ENCODE results near the gene SLC6A13. TPM values are rescaled to one million over a fixed set of nuclear protein-coding genes. Genes with fewer than 3 reads are reported as not detected.
"Not testable (repeated sequence)": the region's sequence is repeated elsewhere in the genome, so short reads cannot be mapped to it uniquely, and the experiment has no call there.

SLC6A13 gene
- total RNA-seq, 1 donor, result not detected

DNA sequence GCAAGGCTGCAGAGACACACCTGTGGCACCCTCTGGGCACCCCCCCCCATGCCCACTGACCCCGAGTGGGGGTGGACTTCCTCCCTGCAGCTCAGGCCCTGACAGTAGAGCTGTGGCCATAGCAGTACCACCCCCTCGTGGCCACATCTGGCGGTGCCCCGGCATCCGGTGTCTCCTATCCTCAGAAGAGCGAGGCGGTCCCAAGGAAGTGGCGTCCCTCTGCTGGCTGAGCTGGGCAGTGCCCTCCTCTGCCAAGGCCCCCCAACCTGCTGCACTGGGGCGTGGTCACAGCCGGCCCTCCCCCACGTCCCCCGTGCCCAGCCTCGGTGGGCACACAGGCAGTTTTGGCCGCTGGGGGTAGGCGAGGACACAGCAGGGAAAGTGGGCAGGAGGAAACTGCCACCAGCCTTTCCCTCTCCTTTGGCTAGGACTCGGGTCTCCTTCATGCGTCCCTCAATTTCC, 42.7 kb downstream of the SLC6A13 start:
- Histone ChIP-seq H3K9me3 (ENCODE audit: low read depth, low read length) (no peaks in the 10 kb centered on the region), H3K4me3 (ENCODE audit: low read length) (no peak overlapping the region), H3K27me3 (ENCODE audit: insufficient read depth, low read length) (no peaks in the 10 kb centered on the region), H3K4me1 (ENCODE audit: insufficient read depth, low read length) (peaks cover 4% of the 10 kb centered on the region)

DNA sequence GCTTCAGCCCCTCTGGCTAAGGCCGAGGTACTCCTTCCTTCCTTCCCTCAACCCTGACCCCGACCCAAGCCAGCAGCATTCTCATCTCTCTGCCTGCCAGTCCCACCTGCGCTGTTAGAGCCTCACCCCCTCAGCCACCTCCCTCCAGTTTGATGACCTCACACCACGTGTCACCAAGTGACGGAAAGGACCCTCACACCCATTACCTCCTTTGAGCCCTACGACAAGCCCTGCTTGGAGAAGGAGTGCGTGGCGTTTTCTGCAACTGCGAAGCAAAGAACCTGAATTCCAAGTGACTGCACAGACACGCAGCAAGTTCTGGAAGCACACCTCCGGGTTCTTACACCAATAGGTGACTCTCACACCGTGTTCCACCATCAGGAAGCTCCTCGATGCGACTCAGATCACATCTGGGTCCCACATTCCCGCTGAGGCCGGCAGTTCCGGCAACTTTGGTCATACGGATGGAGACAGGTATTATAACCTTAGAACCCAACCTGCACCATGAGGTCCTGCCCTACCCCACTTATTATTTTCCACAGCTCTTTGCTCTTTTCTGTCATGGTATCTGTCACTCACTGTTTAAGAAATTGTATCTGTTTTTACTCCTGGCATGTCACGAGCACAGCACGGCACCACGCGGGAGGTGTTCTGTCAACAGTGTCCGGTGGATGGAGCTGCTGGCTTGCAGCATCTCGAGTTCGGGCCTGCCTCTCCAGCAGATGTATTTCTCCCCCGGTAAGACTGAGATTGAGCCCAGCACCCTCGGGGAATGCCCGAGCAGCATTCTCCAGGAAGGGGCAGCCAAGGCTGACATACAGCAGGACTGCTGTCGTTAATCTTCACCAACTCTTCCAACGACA, 43.7 kb downstream of the SLC6A13 start:
- H3K27me3 ChIP-seq (ENCODE audit: insufficient read depth, low read length), result no peaks in the 10 kb centered on the region
- H3K4me3 ChIP-seq (ENCODE audit: low read length), result no peak overlapping the region
- H3K4me1 ChIP-seq (ENCODE audit: insufficient read depth, low read length), result peaks cover 14% of the 10 kb centered on the region
- H3K9me3 ChIP-seq (ENCODE audit: low read depth, low read length), result no peaks in the 10 kb centered on the region

DNA sequence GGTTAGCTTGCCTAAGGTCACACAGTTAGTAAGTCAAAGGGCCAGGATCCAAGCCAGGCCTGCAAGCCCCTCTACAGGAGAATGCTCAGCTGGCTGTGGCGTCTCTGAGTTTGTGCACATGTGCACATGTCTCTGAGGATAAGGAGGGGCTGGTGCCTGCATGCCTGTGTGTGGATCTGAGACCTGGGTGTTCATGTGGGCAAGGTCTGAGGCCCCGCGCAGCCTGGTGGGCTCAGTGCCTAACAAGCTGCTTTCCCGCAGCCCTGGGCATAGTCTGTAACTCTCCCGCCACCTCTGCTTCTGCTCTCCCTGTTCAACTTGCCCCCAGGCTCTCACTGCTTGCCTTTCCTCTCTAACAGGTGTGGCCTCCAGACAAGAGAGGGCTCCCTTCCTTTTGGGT, 44.4 kb downstream of the SLC6A13 start:
- Histone ChIP-seq H3K4me1 (ENCODE audit: insufficient read depth, low read length) (peaks cover 21% of the 10 kb centered on the region), H3K27me3 (ENCODE audit: insufficient read depth, low read length) (no peaks in the 10 kb centered on the region), H3K4me3 (ENCODE audit: low read length) (no peak overlapping the region), H3K9me3 (ENCODE audit: low read depth, low read length) (no peaks in the 10 kb centered on the region)

DNA sequence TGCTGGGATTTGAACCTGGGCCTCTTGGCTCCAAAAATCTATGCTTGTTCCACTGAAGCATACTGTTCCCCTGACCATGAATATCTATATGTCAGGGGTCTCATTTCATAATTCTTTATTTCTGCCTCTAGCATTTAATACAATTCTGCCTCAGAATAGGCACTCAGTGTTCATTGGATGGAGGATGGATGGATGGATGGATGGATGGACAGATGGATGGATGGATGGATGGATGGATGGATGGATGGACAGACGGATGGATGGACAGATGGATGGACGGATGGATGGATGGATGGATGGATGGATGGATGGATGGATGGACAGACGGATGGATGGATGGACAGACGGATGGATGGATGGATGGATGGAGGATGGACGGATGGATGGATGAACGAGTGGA, 45.6 kb downstream of the SLC6A13 start:
- not testable (repeated sequence) for H3K9me3 ChIP-seq (ENCODE audit: low read depth, low read length); H3K27me3 ChIP-seq (ENCODE audit: insufficient read depth, low read length); H3K4me3 ChIP-seq (ENCODE audit: low read length)
- peaks cover 32% of the 10 kb centered on the region for H3K4me1 ChIP-seq (ENCODE audit: insufficient read depth, low read length)

DNA sequence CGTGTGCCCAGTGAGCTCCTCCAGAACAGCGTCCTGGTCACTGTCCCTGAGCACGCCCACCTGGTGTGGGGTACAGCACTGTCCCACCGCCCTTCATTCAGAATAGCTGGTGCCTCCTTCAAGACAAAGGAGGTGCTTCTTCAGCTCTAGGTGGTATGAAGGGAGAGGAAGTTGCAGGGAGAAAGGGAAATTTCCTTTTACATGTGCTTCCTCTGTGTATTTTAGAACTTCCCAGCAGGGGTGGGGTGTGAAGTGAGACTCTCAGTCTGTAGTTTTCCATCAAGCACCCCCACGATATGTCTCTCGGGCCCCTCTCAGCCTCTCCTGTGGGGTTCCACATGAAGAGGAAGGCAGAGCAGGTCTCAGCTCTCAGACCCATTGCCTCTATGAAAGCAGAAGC, 47.5 kb downstream of the SLC6A13 start:
- H3K4me1 ChIP-seq (ENCODE audit: insufficient read depth, low read length), result peaks cover 39% of the 10 kb centered on the region
- no peak overlapping the region for H3K4me3 ChIP-seq (ENCODE audit: low read length)
- no peaks in the 10 kb centered on the region for H3K9me3 ChIP-seq (ENCODE audit: low read depth, low read length)
- H3K27me3 ChIP-seq (ENCODE audit: insufficient read depth, low read length), result no peaks in the 10 kb centered on the region

DNA sequence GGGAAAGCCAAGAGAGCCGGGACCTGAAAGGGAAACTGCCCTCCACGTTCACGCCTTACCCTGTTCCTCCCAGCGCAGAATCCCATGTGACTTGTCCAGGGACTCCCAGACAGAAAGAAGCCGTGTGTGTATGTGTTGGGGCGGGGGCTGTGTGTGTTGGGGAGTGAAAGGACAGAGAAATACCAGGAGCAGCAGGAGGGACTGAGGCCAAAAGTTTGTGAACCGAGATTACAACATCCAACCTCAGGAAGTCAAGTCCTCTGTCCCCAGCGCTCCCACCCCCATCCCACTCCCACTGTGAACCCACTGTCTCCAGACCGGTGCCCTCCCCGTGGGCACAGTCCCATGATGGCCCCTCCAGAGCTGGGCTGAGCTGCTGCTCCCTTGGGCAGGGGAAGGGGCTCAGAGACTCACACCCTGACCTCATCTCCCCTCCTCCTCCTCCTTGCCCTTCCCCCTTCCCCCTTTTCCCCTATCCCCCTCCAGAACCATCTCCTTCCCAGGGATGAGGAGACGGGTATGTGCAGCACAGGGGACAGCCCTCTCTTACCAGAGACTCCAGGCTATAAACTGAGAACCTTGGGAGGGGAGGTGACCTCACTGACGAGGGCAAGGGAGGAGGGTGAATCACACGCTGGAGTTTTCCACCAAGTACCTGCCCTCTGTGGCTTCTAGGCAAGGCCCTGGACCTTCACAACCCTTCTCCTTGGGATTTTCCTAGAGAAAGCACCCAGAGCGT, 48.5 kb downstream of the SLC6A13 start, which contains the start of gene SLC6A12:
TSS of gene SLC6A12 (minus strand) at position 155 of the 739 bp plus-strand sequence. CDS start 4,171 bp downstream, outside the sequence.
- Histone ChIP-seq H3K4me1 (ENCODE audit: insufficient read depth, low read length) (peaks cover 39% of the 10 kb centered on the region), H3K4me3 (ENCODE audit: low read length) (peak within 1 kb of the TSS; percentile 30), H3K27me3 (ENCODE audit: insufficient read depth, low read length) (no peaks in the 10 kb centered on the region), H3K9me3 (ENCODE audit: low read depth, low read length) (no peaks in the 10 kb centered on the region)

DNA sequence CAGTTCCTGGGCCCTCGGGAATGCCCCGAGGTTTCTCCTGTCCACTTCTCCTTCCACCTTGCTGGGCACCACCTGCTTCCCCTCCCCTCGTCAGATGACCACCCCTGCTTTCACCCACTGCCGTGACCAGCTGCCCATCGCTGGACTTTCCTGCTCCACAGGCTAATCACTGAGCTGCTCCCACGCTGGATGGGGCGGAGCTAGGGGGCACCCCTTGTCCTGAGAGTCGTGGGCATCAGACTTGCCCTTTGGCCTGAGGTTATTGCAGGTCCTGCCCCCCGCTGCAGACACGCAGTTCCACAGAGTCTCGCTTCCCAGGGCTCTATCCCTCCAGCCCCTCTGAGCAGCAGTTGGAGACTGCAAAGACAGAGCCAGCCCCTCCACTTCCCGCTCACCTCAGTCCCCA, 49.1 kb downstream of the SLC6A13 start:
- Histone ChIP-seq H3K4me1 (ENCODE audit: insufficient read depth, low read length) (peaks cover 39% of the 10 kb centered on the region), H3K27me3 (ENCODE audit: insufficient read depth, low read length) (no peaks in the 10 kb centered on the region), H3K9me3 (ENCODE audit: low read depth, low read length) (no peaks in the 10 kb centered on the region), H3K4me3 (ENCODE audit: low read length) (peak overlapping the region; percentile 30)

DNA sequence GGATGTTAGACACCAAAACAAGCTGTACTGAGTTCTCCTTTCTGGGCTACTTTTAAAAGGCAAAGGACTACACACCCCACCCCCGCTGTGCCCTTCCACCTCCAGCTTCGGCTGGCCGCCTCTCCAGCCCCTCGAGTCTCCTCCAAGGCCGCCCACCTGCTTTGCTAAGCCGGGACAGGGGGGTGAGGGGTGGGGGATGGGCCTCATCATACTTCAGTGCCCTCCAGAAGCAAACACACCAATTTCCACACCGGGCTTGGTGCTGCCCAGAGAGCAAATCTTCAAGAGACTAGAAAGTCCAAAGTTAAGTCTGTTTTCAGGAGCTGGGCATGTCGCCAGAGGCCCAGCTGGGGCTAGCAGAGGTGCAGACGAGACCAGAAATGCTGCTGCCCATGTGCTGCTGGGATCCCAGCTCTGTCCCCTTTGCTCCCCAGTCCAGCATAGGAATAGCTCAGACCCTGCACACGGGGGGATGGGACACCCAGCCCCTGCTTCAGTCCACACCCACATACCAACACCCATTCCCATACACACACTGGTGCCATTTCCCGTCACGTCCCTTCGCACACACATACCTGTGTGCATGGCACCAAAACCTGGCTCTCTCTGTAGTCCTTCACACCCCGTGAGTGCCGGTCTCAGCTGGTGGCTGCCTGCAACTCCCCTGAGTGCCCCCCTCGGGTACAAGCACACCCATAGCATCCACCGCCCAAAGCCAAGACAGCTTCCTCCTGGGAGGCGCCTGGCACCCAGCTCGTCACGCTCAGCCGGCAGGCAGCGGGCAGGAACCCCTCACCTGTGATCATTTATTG, 49.7 kb downstream of the SLC6A13 start:
- H3K4me3 ChIP-seq (ENCODE audit: low read length), result peak overlapping the region; percentile 30
- H3K4me1 ChIP-seq (ENCODE audit: insufficient read depth, low read length), result peaks cover 39% of the 10 kb centered on the region
- H3K27me3 ChIP-seq (ENCODE audit: insufficient read depth, low read length), result no peaks in the 10 kb centered on the region
- no peaks in the 10 kb centered on the region for H3K9me3 ChIP-seq (ENCODE audit: low read depth, low read length)

- Histone ChIP-seq H3K4me1 (ENCODE audit: insufficient read depth, low read length) (peaks cover 39% of the 10 kb centered on the region), H3K27me3 (ENCODE audit: insufficient read depth, low read length) (no peaks in the 10 kb centered on the region), H3K9me3 (ENCODE audit: low read depth, low read length) (no peaks in the 10 kb centered on the region), H3K4me3 (ENCODE audit: low read length) (peak overlapping the region; percentile 30)
These were observed 50.3 kb downstream of the SLC6A13 start for GRCh38 chr12:212415-212714.

GRCh38 chr12:211639-212414, 50.8 kb downstream of the SLC6A13 start:
- peaks cover 39% of the 10 kb centered on the region for H3K4me1 ChIP-seq (ENCODE audit: insufficient read depth, low read length)

GRCh38 chr12:211142-211465, 51.5 kb downstream of the SLC6A13 start:
- Histone ChIP-seq H3K27me3 (ENCODE audit: insufficient read depth, low read length) (no peaks in the 10 kb centered on the region), H3K4me1 (ENCODE audit: insufficient read depth, low read length) (peaks cover 39% of the 10 kb centered on the region), H3K9me3 (ENCODE audit: low read depth, low read length) (no peaks in the 10 kb centered on the region), H3K4me3 (ENCODE audit: low read length) (no peak overlapping the region)

More at GRCh38 chr12:211639-212414, 50.8 kb downstream of the SLC6A13 start:
- H3K4me3 ChIP-seq (ENCODE audit: low read length), result no peak overlapping the region
- no peaks in the 10 kb centered on the region for H3K27me3 ChIP-seq (ENCODE audit: insufficient read depth, low read length)
- no peaks in the 10 kb centered on the region for H3K9me3 ChIP-seq (ENCODE audit: low read depth, low read length)

DNA sequence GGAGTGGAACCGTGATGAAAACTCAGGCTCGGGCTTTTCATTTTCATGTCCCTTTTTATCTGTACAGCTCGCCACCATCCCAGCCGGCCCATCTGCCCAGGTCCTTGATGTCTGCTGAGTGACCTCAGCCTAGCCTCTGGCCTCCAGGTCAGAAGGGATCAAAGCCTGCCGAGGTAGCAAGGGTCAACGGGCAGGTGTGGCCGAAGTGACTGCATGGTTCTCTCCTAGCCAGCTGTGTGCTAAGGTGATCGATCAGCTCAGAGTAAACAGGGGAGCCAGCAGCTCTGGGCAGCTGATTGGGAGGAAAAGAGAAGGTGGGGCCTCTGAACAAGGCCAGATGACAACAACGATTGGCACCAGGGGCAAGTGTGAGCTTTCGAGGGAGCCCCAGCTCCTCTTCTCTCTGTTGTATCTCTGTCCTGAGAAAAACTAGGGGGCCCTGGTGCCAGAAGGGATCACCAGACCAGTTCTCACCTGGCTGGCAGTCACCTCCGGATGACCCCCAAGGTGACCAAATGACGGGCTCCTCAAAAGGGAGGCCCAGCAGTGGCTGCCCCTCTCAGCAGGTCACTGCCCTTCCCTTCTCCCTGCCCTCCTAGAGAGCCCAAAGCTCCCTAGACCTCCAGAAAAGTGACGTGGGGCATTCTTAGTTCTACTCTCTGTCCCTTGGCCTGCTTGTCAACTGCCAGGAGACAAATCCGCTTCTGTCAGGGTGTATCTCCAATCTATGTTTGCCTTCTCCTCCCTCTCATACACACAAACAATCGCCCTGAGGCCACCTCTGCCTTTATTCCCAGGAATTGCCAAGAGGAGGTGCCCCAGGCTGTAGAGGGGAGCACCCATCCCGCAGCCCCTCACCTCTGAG, 52.1 kb downstream of the SLC6A13 start:
- no peak overlapping the region for H3K4me3 ChIP-seq (ENCODE audit: low read length)
- no peaks in the 10 kb centered on the region for H3K9me3 ChIP-seq (ENCODE audit: low read depth, low read length)
- H3K27me3 ChIP-seq (ENCODE audit: insufficient read depth, low read length), result peaks cover 3% of the 10 kb centered on the region
- H3K4me1 ChIP-seq (ENCODE audit: insufficient read depth, low read length), result peaks cover 39% of the 10 kb centered on the region

DNA sequence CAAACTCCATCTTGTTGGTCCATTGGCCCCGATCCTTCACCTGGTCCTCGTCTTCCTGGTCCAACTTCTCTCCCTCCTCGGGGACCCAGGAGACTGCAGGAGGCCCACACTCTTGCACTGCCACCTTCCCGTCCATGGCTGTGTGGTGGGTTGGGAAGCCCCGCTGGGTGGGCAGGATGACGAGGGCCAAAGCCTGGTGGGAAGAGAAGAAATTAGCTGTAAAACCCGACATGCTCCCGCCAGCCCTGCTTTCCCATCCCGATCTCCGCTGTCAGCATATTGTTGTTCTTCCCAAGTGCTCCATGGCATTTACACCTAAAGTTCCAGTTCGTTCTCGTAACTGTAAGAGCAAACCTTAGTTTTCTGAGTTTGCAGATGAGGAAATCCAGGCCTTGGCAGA, 52.8 kb downstream of the SLC6A13 start:
- H3K9me3 ChIP-seq (ENCODE audit: low read depth, low read length), result no peaks in the 10 kb centered on the region
- peaks cover 9% of the 10 kb centered on the region for H3K27me3 ChIP-seq (ENCODE audit: insufficient read depth, low read length)
- no peak overlapping the region for H3K4me3 ChIP-seq (ENCODE audit: low read length)
- peaks cover 34% of the 10 kb centered on the region for H3K4me1 ChIP-seq (ENCODE audit: insufficient read depth, low read length)

DNA sequence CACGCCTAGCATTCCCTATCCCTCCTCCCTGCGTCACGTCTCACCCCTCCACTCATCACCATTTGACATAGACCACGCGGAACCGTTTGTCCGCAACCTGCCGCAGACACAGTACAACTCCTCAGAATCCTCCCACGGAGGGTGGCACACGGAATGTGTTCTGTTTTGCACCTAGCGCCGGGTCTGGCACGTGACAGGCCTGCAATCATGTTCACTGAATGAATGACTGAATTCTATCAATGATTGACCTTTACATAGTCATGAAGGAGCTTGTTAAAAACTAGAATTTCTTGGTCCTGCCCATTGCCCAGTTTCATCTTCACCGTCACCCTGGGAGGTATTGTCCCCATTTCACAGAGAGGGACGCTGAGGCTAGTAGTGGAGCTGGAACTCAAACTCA, 53.4 kb downstream of the SLC6A13 start:
- H3K27me3 ChIP-seq (ENCODE audit: insufficient read depth, low read length), result peaks cover 15% of the 10 kb centered on the region
- no peak overlapping the region for H3K4me3 ChIP-seq (ENCODE audit: low read length)
- no peaks in the 10 kb centered on the region for H3K9me3 ChIP-seq (ENCODE audit: low read depth, low read length)
- peaks cover 28% of the 10 kb centered on the region for H3K4me1 ChIP-seq (ENCODE audit: insufficient read depth, low read length)

Data from mononuclear cell (primary cell).